Endothelial cell of umbilical vein (primary cell): Measurements from ENCODE around the gene MED19. TPM values are rescaled to one million over a fixed set of nuclear protein-coding genes. Genes with fewer than 3 reads are reported as not detected.

Source experiments
- BruUV-seq: library from RNA; stranded (reverse); fragments of 400-500 nt; replicated peaks from 2 replicates; lab custom pipeline; 2021; lab: Mats Ljungman, UMichigan
- CTCF ChIA-PET: fragments of 300-600, 350-600 bp; sonication (Branson Sonifier 250); formaldehyde crosslinking; loops from one replicate; lab custom pipeline; 2021; ENCODE audit warnings: antibody characterized with exemption, inconsistent platforms; lab: Charles Lee
- POLR2A ChIA-PET: fragments of 300-600, 350-600 bp; sonication (Branson Sonifier 250); formaldehyde crosslinking; loops from one replicate; lab custom pipeline; 2021; ENCODE audit warnings: antibody characterized with exemption, inconsistent platforms; lab: Charles Lee
- DNase-seq: peaks from one replicate; pipeline ENCODE4 v3.0.0-alpha.2; 2011; ENCODE audit warnings: low read depth, low spot score
- FAIRE-seq: peaks from 2 replicates; lab custom pipeline; 2011; peaks lifted over from hg19 to GRCh38; lab: Jason Lieb, UNC
- H2AFZ ChIP-seq: 2 replicates; pipeline ENCODE4 v1.6.0; 2012; ENCODE audit warnings: low read depth, low read length, control low read depth, inconsistent platforms
- H3K27ac ChIP-seq: 2 replicates; pipeline ENCODE4 v1.5.1; 2011; ENCODE audit warnings: low read depth, mild to moderate bottlenecking, control low read depth, low read length, moderate library complexity; ENCODE audit not compliant: insufficient read depth
- H3K27me3 ChIP-seq, 2 experiments: 2 replicates each; pipeline versions ENCODE4 v1.6.0 to v1.6.1; 2011; ENCODE audit warnings: low read length in 2 of 2, mixed read lengths in 1 of 2; ENCODE audit not compliant: control insufficient read depth in 2 of 2, insufficient read depth in 2 of 2
- H3K36me3 ChIP-seq, 2 experiments: 2 replicates in 1 of 2; 3 replicates in 1 of 2; pipeline ENCODE4 v1.5.1; 2011; ENCODE audit warnings: low read length in 2 of 2, mild to moderate bottlenecking in 1 of 2, moderate library complexity in 1 of 2; ENCODE audit not compliant: control insufficient read depth in 2 of 2, insufficient read depth in 2 of 2; ENCODE audit errors: extremely low read depth in 1 of 2
- H3K4me1 ChIP-seq: 3 replicates; pipeline ENCODE4 v1.5.1; 2011; ENCODE audit warnings: mild to moderate bottlenecking, low read length; ENCODE audit not compliant: control insufficient read depth, insufficient read depth; ENCODE audit errors: extremely low read depth
- H3K4me2 ChIP-seq: 2 replicates; pipeline ENCODE4 v1.6.1; 2011; ENCODE audit warnings: low read length, control low read depth, mixed read lengths; ENCODE audit not compliant: insufficient read depth
- H3K4me3 ChIP-seq, 3 experiments: fragments of 200-600 bp in 1 of 3; sonication (generic), shearing (Covaris generic) in 1 of 3; replicated peaks in 1 of 3; 2 replicates each; pipeline ENCODE4 v1.5.1; 2011 to 2016; ENCODE audit warnings: control low read depth in 3 of 3, low read length in 3 of 3, mild to moderate bottlenecking in 2 of 3, inconsistent platforms in 1 of 3, low read depth in 1 of 3, moderate library complexity in 1 of 3; ENCODE audit not compliant: insufficient read depth in 1 of 3
- H3K79me2 ChIP-seq: 2 replicates; pipeline ENCODE4 v1.6.0; 2012; ENCODE audit warnings: low read length, inconsistent platforms; ENCODE audit not compliant: control insufficient read depth, insufficient read depth
- H3K9ac ChIP-seq: replicated peaks from 2 replicates; pipeline ENCODE3; 2011; ENCODE audit warnings: low read length, control low read depth; ENCODE audit not compliant: insufficient read depth; ENCODE audit errors: extremely low read depth
- H3K9me1 ChIP-seq: replicated peaks from 3 replicates; pipeline ENCODE4 v1.6.0; 2011; ENCODE audit warnings: mild to moderate bottlenecking, low read length; ENCODE audit not compliant: control insufficient read depth, insufficient read depth; ENCODE audit errors: extremely low read depth
- H3K9me3 ChIP-seq: replicated peaks from 2 replicates; pipeline ENCODE4 v1.5.1; 2012; ENCODE audit warnings: low read length, inconsistent platforms; ENCODE audit not compliant: control insufficient read depth, insufficient read depth
- H4K20me1 ChIP-seq: replicated peaks from 2 replicates; pipeline ENCODE3; 2011; ENCODE audit warnings: mild to moderate bottlenecking, low read length; ENCODE audit not compliant: control insufficient read depth, insufficient read depth; ENCODE audit errors: extremely low read depth
- FOS ChIP-seq: IDR thresholded peaks from 2 replicates; pipeline ENCODE4 v1.6.1; 2011; ENCODE audit warnings: mild to moderate bottlenecking, low read length, moderate library complexity, borderline replicate concordance; ENCODE audit not compliant: insufficient read depth
- GATA2 ChIP-seq: IDR thresholded peaks from 2 replicates; pipeline ENCODE4 v1.7.0; 2011; ENCODE audit warnings: low read depth, mild to moderate bottlenecking, moderate library complexity, mixed read lengths, low read length; ENCODE audit not compliant: insufficient read length, insufficient read depth
- JUN ChIP-seq: IDR thresholded peaks from 2 replicates; pipeline ENCODE4 v1.6.1; 2011; ENCODE audit warnings: borderline replicate concordance, low read depth; ENCODE audit not compliant: insufficient read length, insufficient read depth
- MYC ChIP-seq: IDR thresholded peaks from one replicate; pipeline ENCODE4 v1.6.1; 2011; ENCODE audit warnings: mild to moderate bottlenecking, low read depth, low read length
- POLR2A ChIP-seq: IDR thresholded peaks from 2 replicates; pipeline ENCODE4 v1.6.1; 2012; ENCODE audit warnings: low read depth, mild to moderate bottlenecking, control low read depth, low read length
- POLR2AphosphoS5 ChIP-seq: IDR thresholded peaks from 2 replicates; pipeline ENCODE4 v1.6.1; 2012; ENCODE audit warnings: low read depth, mild to moderate bottlenecking, control low read depth, low read length, moderate library complexity; ENCODE audit not compliant: insufficient read depth
- dilution Hi-C: fragments of 300-500 bp; cut with MboI; formaldehyde crosslinking; loops from one replicate; pipeline ENCODE4 v1.15.0; 2019; ENCODE audit warnings: low sequenced_read_pairs; ENCODE audit not compliant: extremely low pct_ligation_motif_present
- intact Hi-C: fragments of 100-400 bp; cut with micrococcal nuclease; formaldehyde crosslinking; loops from one replicate; pipeline ENCODE4 v1.10.0; 2022
- polyA plus RNA-seq, 4 experiments: library from polyadenylated mRNA; depleted of rRNA in 3 of 4; stranded (reverse) in 3 of 4; unstranded in 1 of 4; fragments of >200 nt; gene quantifications; 2 replicates each; pipeline versions ENCODE4 v1.2.1 to v1.2.3, GENCODE V29; 2011 to 2012; ENCODE audit warnings: missing spikeins in 1 of 4
- total RNA-seq: library from RNA; stranded (reverse); gene quantifications from 2 replicates; pipeline ENCODE4 v1.2.3, GENCODE V29; 2021
- TF ChIP-seq, protein P1 (sequence below), 2 donors: IDR thresholded peaks; 1 replicate in 1 of 2; 2 replicates in 1 of 2; pipeline ENCODE4 v1.5.1; 2011; ENCODE audit warnings: low read length in 2 of 2, mild to moderate bottlenecking in 2 of 2, moderate library complexity in 2 of 2, control low read depth in 1 of 2, inconsistent platforms in 1 of 2, low read depth in 1 of 2; ENCODE audit not compliant: insufficient read depth in 1 of 2; ENCODE audit errors: extremely low read depth in 1 of 2
- TF ChIP-seq, protein P2 (sequence below): IDR thresholded peaks from 2 replicates; pipeline ENCODE4 v1.6.1; 2011; ENCODE audit not compliant: insufficient read depth, insufficient read length

The MED19 gene
- total and polyA plus RNA-seq, 2 donors (not counting 3 experiments of a cell fraction or from before 2014, with no cell fraction given) = 25.1 to 48.0 TPM

DNA sequence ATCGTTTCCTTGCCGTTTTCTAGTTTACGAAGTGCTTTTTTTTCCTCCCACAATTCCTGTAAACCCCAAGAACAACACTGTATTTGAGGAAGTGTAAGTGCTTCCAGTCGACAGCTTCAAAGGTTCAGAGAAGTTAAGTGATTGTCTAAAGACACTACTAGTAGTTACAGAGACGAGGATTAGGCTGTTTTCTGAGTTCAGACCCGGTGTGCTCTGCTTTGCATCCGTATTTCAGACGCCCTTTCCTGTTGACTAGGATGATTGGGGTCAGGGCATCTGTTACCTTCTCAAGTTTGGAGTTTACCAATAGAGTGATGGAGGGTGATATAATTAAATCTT lies 54.0 kb downstream of the MED19 start:
- CTCF ChIA-PET = interaction anchor here (1.0 kb wide), 1 partner anchor 9 kb away, joined by 3 read pairs; no protein-coding TSS in a partner anchor

More for the DNA sequence above, 54.0 kb downstream of the MED19 start:
- peaks cover 14% of the 10 kb centered on the region in 2 experiments for H3K36me3 ChIP-seq
- H3K79me2 ChIP-seq = peaks cover 22% of the 10 kb centered on the region
- TF ChIP-seq, protein P1, sequence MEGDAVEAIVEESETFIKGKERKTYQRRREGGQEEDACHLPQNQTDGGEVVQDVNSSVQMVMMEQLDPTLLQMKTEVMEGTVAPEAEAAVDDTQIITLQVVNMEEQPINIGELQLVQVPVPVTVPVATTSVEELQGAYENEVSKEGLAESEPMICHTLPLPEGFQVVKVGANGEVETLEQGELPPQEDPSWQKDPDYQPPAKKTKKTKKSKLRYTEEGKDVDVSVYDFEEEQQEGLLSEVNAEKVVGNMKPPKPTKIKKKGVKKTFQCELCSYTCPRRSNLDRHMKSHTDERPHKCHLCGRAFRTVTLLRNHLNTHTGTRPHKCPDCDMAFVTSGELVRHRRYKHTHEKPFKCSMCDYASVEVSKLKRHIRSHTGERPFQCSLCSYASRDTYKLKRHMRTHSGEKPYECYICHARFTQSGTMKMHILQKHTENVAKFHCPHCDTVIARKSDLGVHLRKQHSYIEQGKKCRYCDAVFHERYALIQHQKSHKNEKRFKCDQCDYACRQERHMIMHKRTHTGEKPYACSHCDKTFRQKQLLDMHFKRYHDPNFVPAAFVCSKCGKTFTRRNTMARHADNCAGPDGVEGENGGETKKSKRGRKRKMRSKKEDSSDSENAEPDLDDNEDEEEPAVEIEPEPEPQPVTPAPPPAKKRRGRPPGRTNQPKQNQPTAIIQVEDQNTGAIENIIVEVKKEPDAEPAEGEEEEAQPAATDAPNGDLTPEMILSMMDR (IDR thresholded peaks at IDR 0.05; ENCODE audit: extremely low read depth in 1 of 2, insufficient read depth in 1 of 2, low read depth in 1 of 2, low read length in 2 of 2) = no peak
- TF ChIP-seq POLR2A = no peak
- TF ChIP-seq POLR2AphosphoS5 = no peak
- no peak for TF ChIP-seq GATA2
- TF ChIP-seq MYC = no peak
- TF ChIP-seq, protein P2, sequence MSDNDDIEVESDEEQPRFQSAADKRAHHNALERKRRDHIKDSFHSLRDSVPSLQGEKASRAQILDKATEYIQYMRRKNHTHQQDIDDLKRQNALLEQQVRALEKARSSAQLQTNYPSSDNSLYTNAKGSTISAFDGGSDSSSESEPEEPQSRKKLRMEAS = no peak
- TF ChIP-seq JUN = no peak
- TF ChIP-seq FOS = no peak
- FAIRE-seq (no peak), DNase-seq (no peak)
- dilution Hi-C loops = no loop called here
- H3K4me2 ChIP-seq = peak overlapping the region; percentile 95
- peak overlapping the region; percentile 92 for H3K9ac ChIP-seq
- H3K4me3 ChIP-seq = peak overlapping the region; percentile 59 to 98 (median 90)
- no peaks in the 10 kb centered on the region for H3K9me1 ChIP-seq
- intact Hi-C loops = no loop called here
- peaks cover 4% of the 10 kb centered on the region for H3K4me1 ChIP-seq
- TSS peak; percentile 73 for BruUV-seq
- H4K20me1 ChIP-seq = no peaks in the 10 kb centered on the region
- POLR2A ChIA-PET = no interaction called here
- peak overlapping the region; percentile 52 for H3K27ac ChIP-seq
- peak overlapping the region; percentile 77 for H2AFZ ChIP-seq
- no peaks in the 10 kb centered on the region for H3K27me3 ChIP-seq
- H3K9me3 ChIP-seq = no peaks in the 10 kb centered on the region
